Bronchial epithelial cell (primary cell): ENCODE results near the gene RALY. TPM values are rescaled to one million over a fixed set of nuclear protein-coding genes. Genes with fewer than 3 reads are reported as not detected.
A peak's percentile ranks its signal among the peaks of the same experiment; 100 is the strongest.

Experiments used
- DNase-seq: peaks from one replicate; pipeline ENCODE4 v3.0.0-alpha.2; 2010; ENCODE audit warnings: low read depth
- FAIRE-seq: peaks from 2 replicates; lab custom pipeline; 2011; peaks lifted over from hg19 to GRCh38; lab: Jason Lieb, UNC
- H3K27me3 ChIP-seq: 2 replicates; pipeline ENCODE4 v1.5.1; 2011; ENCODE audit warnings: low read length; ENCODE audit not compliant: control insufficient read depth, insufficient read depth
- H3K36me3 ChIP-seq: 2 replicates; pipeline ENCODE4 v1.5.1; 2011; ENCODE audit warnings: low read length; ENCODE audit not compliant: control insufficient read depth, insufficient read depth
- H3K4me3 ChIP-seq: 2 replicates; pipeline ENCODE4 v1.5.1; 2011; ENCODE audit warnings: mild to moderate bottlenecking, low read depth, low read length, control low read depth
- CTCF ChIP-seq: IDR thresholded peaks from 2 replicates; pipeline ENCODE4 v1.5.1; 2011; ENCODE audit warnings: mild to moderate bottlenecking, moderate library complexity, low read length, control low read depth, inconsistent platforms; ENCODE audit not compliant: insufficient read depth, severe bottlenecking
- total RNA-seq: library from RNA; depleted of rRNA; stranded (reverse); fragments of >200 nt; gene quantifications from 2 replicates; pipeline ENCODE4 v1.2.1, GENCODE V29; 2014

The RALY gene
- total RNA-seq, 1 donor from 2014 or later: 75.0 TPM

GRCh38 chr20:34047917-34048316, 54.2 kb downstream of the RALY start:
- Histone ChIP-seq H3K4me3 (no peak overlapping the region), H3K36me3 (no peaks in the 10 kb centered on the region), H3K27me3 (no peaks in the 10 kb centered on the region)
- DNase-seq: no peak
- FAIRE-seq: no peak
- no peak for TF ChIP-seq CTCF

- no peak for TF ChIP-seq CTCF
- FAIRE-seq: peak; percentile 23
- Histone ChIP-seq H3K27me3 (no peaks in the 10 kb centered on the region), H3K4me3 (no peak overlapping the region), H3K36me3 (no peaks in the 10 kb centered on the region)
- DNase-seq: no peak
These were observed 55.7 kb downstream of the RALY start for GRCh38 chr20:34049389-34049788.

- TF ChIP-seq CTCF: no peak
- H3K4me3 ChIP-seq: no peak overlapping the region
- FAIRE-seq: no peak
- H3K27me3 ChIP-seq: no peaks in the 10 kb centered on the region
- no peaks in the 10 kb centered on the region for H3K36me3 ChIP-seq
- DNase-seq: no peak
These were observed 56.4 kb downstream of the RALY start for GRCh38 chr20:34049897-34050695.

GRCh38 chr20:34052414-34052813, 58.7 kb downstream of the RALY start:
- DNase-seq (no peak), FAIRE-seq (no peak)
- Histone ChIP-seq H3K27me3 (no peaks in the 10 kb centered on the region), H3K4me3 (no peak overlapping the region), H3K36me3 (no peaks in the 10 kb centered on the region)
- no peak for TF ChIP-seq CTCF

GRCh38 chr20:34055290-34055689, 61.6 kb downstream of the RALY start:
- no peak for TF ChIP-seq CTCF
- DNase-seq (no peak), FAIRE-seq (no peak)
- H3K36me3 ChIP-seq: peaks cover 1% of the 10 kb centered on the region
- no peak overlapping the region for H3K4me3 ChIP-seq
- H3K27me3 ChIP-seq: no peaks in the 10 kb centered on the region
